GM19452 (cell line): ENCODE data around the gene TEN1.

ENCODE experiments used
- ATAC-seq: cut with Tn5 transposase; IDR thresholded peaks from one replicate; pipeline ENCODE4 v1.9.1; 2021; ENCODE audit not compliant: unreplicated experiment

TEN1 gene

DNA sequence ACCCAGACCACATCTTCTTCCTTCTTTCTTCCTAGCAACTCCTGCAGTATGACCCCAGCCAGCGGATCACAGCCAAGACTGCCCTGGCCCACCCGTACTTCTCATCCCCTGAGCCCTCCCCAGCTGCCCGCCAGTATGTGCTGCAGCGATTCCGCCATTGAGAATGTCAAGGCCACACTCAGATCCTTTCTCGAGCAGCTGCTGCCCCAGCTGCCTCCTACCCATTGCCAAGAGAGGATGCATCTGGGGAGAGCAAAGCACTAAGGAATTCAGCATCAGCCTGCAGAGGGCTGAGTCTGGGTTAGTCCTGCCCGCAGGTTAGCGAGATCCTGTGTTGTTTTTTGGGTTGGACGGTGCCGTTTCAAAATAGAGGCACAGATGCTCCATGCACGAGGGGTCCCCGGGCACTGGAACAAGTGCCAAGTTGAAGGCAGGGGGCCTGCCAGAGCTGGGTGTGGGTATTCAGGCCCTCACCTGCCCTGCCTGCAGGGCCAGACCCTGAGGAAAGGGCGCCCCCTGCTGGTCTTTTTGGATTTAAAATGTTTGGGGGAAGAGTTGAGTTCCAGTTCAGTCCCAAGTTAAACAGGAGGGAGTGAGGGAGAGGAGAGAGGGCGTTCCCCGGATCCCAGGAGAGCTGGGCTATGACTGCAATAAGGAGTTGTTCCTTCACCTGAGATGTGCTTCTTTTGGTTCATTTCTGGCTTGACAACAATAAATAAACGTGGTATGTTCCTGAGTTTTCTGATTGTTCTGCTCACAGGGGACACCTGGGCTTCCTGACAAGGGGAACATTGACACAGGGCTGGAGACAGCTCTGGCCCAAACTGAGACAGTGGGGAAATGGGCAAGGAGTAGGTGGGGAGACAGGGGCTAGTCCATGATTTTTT lies 26.5 kb downstream of the TEN1 start:
- no peak for ATAC-seq

DNA sequence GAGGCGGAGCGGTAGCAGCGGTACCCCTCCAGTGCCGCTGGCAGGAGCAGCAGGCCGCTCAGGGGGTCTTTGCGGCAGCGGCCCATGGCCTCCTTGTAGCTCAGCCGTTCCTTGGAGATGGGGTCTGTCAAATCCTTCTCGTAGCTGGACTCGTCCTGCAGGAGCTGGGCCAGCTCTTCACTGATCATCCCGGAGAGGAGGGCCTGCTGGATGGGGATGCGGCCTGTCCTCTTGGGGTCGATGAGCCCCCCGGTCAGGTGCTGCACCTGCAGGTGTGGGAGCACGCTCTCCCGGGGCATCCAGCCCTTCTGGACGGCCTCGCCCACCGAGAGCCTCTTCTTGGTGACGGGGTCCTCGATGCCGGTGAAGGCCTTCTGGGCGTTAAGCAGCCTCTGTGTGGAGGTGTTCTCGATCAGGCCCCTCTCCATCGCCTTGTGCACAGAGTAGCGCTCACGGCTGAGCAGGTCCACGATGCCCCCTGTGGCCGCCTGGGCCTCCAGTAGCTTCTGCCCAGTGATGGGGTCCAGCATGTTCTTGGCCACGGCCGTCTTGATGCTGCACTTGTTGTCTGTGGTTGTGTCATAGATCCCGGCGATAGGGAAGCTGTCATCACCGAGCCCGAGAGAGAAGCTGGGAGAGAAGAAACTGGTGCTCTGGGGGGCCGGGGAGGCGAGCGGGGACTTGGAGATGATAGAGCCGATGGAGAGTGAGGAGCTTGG lies 28.2 kb downstream of the TEN1 start:
- ATAC-seq: no peak

DNA sequence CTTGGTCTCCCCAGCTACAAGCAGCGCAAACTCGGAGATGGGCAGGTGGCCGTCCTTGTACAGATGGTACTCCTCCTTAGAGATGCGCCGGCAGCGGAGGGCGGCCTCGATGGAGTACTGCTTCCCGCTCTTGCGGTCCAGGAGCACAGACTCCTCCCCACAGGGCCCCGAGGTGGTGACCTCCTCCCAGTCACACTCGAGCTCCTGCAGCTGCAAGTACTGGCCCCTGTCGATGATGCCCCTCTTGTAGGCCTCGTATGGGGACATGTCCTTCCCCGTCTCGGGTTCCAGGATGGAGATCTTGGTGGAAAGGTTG lies 28.8 kb downstream of the TEN1 start:
- ATAC-seq: no peak

DNA sequence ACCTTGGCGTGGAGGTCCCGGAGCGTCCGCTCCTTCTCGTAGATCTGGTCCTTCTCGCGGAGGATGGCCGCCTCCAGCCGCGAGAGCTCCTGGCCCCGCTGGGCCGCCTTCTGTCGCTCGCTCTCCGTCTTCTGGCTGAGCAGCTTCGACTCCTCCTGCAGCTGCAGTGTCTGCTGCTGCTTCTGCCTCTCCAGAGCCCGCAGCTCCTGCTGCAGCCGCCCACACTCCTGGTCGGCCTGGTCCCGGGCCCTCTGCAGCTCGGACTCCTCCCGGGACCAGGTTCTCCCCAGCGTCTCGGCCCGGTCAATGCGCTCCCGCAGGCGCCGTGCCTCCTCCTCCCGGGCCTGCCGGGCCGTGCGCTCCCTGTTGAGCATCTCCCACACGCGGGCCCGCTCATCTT lies 29.2 kb downstream of the TEN1 start:
- no peak for ATAC-seq

DNA sequence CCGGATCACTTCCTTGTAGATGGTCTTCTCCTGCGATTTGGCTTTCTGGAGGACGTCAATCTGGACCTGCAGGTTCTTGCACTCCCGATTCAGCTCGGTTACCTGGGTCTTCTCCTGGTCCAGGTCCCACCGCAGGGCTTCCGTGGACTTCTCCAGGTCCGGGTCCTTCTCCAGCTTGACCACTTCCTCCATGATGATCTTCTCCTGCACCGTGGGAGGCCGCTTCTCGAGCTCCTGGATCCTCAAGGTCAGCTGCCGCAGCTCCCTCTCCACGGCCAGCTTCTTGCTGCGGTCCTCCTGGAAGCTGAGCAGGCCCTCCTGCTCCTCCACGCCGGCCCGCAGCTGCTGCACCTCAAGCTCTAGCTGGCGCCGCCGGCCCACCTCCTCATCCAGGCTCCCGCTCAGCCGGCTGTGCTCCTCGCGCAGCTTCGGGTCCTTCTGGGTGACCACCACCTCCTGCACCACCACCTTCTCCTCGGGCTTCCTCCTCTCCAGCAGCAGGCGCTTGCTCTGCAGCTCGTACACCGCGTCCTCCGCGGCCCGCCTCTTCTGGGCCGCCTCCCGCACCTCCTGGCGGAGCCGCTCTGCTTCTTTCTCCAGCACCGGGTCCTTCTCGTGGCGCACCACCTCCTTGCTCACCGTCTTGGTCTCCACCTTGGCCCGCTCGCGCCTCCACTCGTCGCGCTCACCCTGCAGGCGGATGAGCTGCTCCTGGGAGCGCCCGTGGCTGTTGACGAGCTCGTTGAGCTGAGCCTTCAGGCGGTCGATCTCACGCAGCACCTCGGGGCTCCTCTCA lies 29.8 kb downstream of the TEN1 start:
- ATAC-seq: no peak

DNA sequence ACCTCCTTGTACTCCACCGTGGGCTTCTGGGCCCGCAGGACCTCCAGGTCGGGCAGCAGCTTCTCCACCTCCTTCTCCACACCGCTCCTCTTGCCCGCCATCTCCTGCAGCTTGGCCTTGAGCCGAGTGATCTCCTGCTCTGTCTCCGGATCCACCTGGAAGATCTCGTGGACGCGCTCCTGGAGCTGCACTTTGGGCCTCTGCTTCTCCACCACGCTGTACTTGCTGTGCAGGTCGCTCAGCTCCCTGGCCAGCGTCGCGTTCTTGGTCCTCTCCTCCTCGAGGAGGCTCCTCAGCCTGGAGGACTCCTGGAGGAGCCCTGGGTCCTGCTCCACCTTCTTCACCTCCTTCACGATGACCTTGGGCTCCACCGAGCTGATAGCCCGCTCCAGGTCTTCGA lies 30.4 kb downstream of the TEN1 start:
- ATAC-seq: no peak

DNA sequence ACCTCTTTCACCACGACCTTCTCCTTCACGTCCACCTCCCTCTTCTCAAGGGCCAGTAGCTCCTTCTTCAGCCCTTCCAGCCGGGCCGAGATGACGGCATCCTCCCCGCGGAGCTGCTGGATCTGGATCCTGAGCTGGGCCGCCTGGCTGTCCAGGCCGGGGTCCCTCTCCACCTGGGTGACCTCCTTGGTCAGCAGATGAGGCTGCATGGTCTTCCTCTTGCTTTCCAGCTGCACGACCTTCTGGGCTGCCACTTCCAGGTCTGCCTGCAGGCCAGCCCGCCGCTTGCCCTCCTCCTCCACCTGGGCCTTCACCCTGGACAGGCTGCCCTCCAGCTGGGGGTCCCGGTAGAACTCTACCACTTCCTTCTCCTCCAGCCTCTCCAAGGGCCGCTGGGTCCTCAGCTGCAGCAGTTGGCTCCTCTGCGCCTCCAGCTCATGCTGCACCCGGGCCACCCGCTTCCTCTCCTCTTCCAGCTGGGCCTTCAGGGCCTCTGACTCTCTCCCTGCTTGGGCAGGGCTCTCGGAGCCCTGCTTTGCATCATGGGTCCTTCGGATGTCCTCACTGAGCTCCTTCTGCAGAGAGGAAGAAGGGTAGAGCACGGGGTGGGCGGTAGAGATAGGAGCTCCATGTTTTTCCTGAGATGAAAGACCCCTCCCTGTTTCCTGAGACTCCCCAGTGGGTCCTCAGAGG lies 31.1 kb downstream of the TEN1 start:
- no peak for ATAC-seq

DNA sequence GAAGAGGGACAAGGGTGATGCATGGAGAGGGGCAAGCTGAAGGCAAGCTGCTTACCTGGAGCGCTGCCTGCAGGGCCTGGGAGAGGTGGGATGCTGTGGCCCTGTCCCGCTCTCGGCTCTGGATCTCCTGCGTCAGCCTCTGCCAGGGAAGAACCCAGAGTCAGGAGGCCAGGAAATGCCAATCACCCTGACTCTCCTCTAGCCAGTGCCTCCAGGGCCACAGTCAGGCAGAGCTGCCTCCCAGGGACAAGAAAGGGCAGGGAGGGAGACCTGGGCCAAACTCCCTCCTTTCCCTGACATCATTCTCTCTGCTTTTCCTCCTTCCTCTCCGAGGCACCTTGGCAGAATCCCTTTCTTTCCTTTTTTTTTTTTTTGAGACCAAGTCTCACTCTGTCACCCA lies 32.9 kb downstream of the TEN1 start:
- no peak for ATAC-seq

DNA sequence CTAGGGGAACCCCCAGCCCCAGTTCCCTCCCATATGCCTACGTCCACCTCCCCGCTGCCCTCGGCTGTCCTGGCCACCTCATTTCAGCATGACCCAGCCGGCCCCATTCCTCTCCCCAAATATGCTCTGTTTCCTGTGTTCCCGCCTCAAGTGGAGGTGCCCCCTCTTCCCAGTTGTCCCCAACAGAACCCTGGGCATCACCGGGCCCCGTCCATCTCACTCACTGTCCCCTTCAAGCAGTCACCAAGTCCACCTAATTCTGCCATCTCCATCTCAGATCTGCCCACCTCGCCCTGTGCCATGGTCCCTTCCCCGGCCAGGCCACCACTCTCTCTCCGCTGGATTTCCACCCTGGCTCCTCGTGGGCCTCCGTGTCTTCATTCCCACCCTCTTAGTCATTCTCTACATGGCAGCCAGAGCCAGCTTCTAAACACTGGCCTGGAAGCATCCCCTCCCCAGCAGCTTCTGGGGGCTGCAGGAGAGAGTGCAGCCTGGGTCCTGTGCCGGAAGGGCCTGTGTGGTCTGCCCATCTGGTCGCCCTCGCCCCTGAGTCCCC lies 34.4 kb downstream of the TEN1 start:
- ATAC-seq: no peak

DNA sequence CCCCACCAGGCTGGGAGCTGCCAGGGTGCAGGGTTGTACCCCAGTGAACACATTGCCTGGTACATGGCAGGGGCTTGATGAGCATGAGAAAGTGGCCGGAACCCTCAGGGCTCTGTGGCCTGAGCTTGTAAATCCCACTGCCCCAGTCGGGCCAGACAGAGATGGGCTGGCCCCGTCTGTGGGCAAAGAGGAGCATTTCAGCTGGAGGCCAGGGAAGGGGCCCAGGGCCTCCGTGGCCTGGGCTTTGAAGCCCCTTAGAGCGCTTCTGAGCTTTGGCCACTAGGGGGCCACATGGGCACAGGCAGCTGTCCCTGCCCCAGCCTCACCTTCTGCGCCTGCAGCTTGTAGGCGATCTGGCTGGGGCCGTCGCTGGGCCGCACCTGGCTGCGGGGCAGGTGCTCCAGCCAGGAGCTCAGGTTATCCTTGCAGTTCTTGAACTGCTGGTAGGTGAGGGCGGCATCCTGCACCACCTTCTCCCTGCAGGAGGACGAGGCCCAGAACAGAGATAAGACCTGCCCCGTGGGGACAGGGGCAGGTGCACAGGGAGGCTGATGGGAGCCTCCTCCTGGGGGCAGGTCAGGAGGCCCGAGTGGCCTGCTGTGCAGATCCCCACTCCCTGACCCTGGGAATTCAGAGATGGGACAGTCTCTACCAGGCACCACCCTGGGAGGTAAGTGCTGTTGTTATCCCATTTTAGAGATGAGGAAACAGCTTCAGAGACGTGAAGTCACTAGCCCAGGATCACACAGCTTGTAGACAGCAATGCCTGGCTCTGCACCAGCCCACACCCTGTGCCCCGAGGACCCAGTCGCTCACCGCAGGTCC lies 35.3 kb downstream of the TEN1 start:
- no peak for ATAC-seq

DNA sequence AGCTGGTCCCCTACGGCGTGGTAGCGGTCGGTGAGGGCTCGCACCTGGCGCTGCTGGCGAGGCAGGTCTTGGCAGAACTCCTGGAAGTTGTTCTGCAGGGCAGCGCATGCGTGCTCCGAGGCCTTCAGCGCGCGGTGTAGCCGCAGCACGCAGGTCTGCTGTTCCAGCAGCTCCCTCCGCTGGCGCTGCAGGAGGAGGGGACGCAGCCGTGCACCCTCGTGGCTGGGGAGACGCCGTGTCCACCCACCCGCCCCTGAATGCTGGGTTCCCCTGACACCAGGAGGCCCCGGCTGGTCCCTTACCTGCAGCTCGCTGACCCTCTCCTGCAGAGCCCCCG lies 35.9 kb downstream of the TEN1 start:
- no peak for ATAC-seq

DNA sequence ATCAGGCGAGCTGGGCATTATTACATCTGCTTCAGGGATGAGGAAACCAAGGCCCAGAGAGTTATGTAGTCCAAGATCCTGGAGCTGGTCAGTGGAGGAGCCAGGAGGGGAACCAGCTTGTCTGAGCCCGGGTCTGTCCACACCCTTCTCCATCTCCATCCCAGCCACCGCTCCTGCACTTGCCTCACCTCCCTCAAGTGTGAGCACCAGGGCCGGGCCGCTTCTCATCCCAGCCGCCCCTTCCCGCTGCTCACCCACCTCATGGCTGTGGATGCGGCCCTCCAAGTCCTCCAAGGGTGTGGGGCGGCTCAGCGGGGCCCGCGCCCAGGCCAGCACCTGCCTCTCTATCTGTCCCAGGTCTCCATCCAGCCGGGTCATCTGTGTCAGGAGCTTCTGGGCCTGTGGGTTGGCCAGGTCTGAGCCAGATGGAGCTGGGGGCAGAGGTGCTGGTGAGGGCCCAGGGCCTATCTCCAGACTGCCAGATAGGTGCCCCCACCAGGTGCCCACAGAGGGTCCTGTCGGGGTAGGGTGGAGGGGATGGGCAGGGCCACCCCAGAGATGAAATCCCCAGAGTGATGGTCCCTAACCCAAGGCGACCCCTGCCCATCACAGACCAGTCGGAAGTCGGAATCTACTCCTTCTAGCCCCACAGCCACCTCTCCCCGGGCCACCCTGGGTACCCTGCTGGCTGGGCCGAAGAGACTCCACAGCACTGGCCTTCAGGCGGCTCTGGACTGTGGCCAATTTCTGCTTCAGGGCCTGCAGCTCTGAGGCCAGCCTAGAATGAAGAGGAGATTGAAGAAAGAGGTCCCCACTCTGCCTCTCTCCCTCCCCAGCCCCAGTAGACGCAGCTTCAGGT lies 38.7 kb downstream of the TEN1 start:
- ATAC-seq: no peak

DNA sequence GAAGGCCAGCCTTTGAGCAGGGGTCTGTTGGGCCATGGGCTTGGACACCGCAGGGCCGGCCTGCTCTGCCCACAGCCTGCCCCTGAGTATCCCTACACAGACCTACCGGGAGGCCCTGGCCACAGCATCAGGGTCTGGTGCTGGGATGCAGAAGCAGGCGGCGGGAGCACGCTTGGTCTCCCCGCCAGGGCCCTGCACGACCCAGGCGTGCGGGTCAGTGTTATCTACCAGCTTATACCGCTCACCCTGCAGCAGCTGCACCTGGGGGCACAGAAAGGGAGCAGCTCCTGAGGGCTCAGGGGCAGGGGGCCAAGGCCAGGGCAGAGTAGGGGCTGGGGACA lies 39.3 kb downstream of the TEN1 start:
- no peak for ATAC-seq

DNA sequence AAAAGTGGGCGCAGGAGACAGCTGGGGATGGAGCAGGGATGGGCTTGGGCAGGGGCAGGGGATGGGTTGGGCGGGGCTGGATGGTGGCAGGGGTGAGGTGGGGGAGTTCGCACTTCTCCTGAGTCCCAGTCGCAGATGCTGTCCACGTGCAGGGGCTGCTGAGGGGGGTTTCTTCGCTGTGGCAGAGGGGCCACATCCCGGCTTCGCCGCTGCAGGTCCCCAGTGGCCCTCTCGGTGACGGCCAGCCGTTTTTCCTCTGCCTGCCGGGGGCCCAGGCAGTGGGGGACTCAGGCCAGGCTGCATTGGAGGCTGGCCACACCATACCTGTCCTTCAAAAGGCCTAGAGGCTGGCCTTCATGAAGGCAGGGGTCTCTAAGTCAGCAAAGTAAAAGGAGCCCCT lies 39.8 kb downstream of the TEN1 start:
- no peak for ATAC-seq

DNA sequence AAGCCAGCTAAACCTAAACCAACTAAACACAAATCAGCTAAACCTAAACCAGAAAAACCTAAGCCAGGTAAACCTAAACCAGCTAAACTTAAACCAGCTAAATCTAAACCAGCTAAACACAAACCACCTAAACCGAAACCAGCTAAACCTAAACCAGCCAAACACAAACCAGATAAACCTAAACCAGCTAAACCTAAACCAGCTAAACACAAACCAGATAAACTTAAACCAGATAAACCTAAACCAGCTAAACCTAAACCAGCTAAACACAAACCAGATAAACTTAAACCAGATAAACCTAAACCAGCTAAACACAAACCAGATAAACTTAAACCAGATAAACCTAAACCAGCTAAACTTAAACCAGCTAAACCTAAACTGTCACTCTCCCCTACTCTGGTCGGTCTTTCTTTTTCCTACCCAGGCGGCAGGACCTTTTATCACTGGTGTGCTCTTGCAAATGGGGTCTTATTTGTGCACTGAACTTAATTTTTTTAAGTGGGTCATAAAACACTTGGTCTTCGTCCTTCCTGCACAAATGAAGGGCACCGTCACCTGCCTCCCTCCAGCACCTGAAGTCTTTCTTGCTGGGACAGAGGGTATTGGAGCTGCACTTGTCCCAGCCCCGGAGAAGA lies 40.9 kb downstream of the TEN1 start:
- no peak for ATAC-seq

DNA sequence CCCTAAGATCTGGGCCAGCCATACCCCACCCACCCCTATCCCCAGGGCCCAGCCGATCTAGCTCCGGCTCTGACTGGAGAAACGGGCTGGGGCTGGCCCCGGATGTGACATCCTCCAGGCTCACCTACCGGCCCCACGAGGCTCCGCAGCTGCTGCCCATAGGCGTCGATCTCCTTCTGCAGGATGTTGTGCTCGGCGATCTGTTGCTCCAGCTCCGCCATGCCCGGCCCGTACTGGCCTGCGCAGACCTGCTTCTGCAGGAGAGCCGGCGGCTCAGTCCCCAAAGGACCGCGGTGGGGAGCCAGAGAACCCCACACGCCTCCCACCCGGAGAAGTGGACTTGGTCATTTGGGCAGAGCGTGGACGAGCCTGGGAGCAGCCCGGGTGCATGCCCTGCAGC lies 43.2 kb downstream of the TEN1 start:
- no peak for ATAC-seq

DNA sequence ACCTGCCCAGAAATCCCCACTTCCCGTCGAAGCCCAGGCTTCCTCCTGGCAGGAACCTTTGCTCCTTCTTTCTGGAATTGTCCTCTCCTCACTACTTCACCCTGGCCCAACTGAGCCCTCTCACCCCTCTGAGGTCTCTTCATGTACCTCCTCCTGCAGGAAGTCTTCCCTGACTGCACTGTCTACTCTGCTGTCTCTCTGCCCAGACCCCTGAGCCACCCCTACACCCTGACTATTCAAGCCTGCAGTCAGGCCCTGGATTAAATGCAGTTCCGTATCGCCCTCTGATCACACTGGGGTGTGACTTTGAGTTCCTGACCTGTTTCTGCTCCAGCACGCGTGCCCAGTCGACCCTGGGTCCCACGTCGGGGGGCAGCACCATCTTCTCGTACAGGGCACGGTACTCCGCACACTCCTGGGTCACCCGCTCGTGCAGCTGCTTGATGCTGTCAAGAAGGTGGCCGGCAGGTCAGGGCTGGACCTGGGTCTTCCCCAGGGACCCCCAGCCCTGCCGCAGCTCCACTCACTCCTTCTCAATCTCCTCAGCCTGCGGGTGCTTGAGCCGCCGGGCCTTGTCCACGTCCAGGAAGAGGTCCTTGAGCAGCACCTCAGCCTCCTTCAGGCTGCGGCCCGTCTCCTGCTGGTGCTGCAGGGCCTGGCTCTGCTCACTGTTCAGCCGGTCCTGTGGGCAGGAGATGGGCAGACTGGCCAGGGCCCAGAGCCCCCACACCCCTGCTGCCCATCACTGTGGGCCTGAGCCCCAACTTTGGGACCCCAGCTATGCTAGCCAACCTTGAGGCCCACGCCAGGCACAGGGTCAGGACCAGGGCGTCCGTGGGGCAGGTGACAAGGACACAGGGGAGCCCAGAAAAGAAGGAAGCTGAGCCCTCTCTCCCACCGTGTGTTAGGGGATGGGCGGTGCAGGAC lies 44.2 kb downstream of the TEN1 start:
- no peak for ATAC-seq

DNA sequence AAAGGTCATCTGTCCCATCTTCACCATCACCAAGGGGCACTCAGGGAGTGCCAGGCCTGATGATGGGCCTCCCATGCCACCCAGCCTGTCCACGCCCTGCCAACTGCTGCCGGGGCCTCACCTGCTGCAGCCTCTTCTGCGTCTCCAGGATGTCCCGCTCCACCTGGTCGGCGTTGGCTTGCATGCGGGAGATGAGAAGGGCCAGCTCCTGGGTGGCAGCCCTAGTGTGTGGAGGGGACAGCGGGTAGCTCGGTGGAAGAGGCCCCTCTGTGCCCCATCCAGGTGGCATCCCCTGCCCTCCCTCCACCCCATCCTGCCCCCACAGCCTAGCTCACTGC lies 44.8 kb downstream of the TEN1 start:
- no peak for ATAC-seq
